ENCODE data around the gene CTIF.

CTIF gene

GRCh38 chr18:48551100-48551499 is 12.3 kb downstream of the CTIF start:
- DNase-seq (ENCODE audit: low spot score): no peak

- DNase-seq (ENCODE audit: low spot score): no peak
Observed at GRCh38 chr18:48552130-48552529, 13.3 kb downstream of the CTIF start.

- DNase-seq (ENCODE audit: low spot score): no peak
Observed at GRCh38 chr18:48553236-48553635, 14.4 kb downstream of the CTIF start.

DNA sequence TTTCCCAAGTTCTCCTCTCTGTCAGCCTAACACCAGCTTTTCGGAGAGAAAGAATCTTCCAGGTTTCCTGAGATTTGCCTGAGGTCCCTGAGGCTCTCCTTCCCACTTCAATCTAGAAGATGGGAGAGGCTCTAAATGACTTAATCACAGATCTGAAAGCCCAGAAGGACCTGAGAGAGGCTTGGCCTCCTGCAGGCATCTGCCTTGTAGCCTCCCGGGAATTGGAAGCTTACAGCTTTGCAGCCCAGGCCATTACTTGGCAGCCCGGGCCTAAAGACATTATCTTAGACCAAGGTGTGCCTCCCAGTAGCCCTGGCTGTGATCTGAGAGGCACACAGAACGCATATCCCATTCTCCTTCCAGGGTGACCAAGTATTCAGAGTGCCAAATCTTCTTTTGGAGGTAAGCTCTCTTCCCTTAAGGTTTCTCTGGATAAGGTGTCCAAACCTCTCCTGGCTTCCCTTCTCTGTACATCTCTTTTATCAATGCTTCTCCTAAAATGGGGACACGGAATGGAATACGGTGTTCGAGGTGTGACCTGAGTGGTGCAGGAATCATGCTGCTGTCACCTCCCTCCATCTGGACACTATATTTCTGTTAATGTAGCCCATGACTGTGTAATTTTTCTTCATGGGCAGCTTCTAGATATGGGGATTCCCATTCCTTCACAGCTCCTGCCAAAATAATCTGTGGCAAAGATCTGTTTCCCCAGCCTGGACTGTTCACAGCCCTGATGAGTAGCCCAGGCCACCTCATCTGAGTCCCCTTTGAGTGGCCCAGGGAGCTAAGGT is 16.0 kb downstream of the CTIF start:
- DNase-seq (ENCODE audit: low spot score): no peak

DNA sequence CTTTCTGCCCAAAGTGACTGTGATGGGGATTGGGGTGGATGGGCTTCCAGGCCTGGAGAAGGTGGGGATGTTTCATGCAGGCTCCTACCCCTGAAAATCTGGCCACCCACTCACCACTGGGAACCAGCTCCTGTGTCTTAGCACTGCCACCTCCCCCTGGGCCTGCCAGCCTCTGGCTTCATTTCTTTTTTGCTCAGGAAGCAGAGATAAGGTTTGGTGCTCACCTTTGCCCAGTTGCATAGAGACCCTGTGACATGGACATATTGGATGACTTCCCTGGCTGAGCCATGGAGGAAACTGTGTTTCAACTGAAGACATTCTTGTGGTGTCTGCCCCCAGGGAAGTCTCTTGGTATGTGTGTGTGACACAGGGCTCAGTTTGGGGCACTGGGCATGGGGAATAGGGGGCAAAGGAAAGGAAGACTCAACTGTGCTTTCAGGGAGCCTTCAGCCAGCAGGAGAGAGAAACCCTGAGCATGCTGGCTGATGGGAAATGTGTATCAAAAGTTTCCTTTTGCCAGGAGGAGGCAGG is 16.7 kb downstream of the CTIF start:
- no peak for DNase-seq (ENCODE audit: low spot score)

- no peak for DNase-seq (ENCODE audit: low spot score)
Observed at GRCh38 chr18:48557640-48558174, 18.9 kb downstream of the CTIF start.

GRCh38 chr18:48558248-48558647 is 19.4 kb downstream of the CTIF start:
- DNase-seq (ENCODE audit: low spot score): no peak

DNA sequence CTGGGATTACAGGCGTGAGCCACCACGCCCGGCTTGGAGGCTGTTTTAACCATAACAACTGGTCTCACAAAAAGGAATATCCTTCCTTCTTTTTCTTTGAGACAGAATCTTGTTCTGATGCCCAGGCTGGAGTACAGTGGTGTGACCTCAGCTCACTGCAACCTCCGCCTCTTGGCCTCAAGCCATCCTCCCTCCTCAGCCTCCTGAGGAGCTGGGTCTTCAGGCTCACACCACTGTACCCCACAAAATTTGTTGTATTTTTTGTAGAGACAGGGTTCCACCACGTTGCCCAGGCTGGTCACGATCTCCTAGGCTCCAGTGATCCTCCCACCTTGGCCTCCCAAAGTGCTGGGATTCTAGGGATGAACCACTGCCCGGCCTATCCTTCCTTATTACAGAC is 21.7 kb downstream of the CTIF start:
- no peak for DNase-seq (ENCODE audit: low spot score)

- DNase-seq (ENCODE audit: low spot score): no peak
Observed at GRCh38 chr18:48562075-48562474, 23.2 kb downstream of the CTIF start.

DNA sequence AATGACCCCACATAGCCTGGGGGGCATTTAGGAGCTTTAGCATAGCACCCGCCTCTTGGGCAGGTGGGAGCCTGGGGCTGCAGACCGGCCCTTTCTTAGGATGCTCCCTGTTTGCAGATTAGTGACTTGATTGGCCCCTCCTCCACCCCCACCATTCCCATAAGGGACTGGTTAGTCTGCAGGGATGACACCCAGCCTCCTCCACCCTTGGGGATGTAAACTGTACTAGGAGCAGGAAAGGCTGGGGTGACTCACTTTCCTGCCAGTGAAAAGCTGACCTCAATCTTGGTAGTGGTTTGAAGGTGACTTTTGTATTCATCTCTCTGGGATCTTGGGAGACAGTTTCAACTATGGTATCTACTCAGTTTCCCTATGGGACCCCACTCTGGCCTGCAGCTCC is 24.2 kb downstream of the CTIF start:
- DNase-seq (ENCODE audit: low spot score): no peak

DNA sequence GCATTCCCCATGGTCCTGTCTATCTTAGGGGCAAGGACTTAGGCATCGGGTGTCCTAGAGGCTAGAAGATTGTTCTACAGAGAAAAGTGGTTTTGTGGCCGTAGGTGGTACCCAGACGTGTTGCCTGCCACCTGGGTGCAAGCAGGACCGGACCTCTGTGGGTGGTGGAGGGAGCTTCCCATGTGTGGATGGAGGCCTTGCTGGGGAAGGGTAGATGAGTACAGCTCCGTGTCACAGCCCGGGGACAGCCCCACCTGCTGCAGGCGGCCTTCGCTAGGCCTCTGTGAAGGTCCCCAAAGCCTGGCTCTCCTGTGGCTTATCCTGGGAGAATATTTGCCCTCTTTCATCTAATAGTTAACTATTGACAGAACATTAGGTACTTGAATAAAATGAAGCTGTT is 25.3 kb downstream of the CTIF start:
- DNase-seq (ENCODE audit: low spot score): no peak

DNA sequence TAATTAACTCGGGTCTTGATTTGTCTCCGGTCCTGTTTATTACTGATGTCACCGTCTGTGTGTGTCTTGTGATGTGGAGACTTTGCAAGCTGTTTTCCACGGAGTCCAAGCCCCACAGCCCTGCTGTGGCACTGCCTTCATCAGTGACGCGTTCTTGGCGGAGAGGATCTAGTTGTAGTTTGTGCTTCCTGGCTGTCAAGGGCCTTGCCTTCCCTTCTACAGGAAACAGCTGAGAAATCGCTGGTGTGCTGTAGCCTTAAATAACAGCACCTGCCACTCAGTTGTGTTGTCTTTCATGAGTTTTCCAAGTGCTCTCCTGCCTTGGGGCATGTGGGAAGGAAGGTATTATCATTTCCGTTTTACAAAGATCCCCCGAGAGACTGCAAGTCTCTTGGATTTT is 26.3 kb downstream of the CTIF start:
- no peak for DNase-seq (ENCODE audit: low spot score)

DNA sequence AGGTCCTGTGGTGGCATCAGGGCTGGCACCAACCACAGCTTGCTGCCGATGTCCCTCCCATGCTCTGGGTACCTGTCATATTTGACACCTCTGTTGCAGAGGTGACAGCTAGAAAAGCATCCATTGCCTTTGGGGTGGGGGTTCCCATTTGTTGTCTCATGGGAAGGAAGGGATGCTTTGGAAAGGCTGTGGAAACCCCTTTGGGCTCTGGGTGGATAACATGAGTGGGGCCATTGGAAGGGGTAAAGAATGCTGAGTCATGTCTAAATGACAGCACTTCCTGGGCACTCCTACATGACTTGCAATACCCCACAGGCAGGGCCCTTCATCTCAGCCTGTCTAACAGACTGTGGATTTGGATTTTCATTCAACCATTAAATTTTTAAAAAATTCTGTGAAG is 27.8 kb downstream of the CTIF start:
- no peak for DNase-seq (ENCODE audit: low spot score)

GRCh38 chr18:48567388-48567787 is 28.6 kb downstream of the CTIF start:
- no peak for DNase-seq (ENCODE audit: low spot score)

DNA sequence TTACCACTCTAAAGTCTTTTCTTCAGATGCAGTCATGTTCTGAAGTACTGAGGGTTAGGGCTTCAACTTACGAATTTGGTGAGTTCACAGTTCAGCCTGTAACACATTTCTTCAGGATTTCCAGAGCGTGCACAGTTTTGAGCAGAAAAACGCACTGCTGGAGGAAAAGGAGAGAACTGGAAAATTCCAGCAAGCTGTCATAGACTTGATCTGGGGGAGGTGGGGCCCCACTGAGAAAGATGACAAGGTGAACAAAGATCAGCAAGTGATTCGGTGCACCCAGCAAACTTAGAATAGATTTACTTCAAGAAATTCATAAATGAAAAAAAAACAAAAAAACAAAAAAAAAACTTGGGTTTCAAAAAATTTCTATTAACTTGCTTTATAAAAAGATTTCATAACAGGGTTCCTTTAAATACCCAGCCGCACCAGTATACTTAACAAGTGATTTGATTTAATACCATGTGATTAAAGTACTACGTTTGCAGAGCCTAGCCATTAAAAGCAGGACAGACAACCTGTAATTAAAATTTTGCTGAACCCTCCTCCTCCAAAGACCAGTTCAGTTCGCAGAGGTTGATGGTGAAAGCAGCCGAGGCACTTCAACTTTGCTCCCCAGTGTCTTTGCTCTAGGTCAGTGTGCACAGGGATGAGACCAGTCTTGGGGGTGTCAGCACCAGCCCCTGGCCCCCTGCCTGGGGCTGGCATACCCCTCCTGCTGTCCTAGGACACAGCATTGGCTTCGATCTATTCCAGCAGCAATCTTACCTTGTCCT is 30.5 kb downstream of the CTIF start:
- DNase-seq (ENCODE audit: low spot score): no peak

DNA sequence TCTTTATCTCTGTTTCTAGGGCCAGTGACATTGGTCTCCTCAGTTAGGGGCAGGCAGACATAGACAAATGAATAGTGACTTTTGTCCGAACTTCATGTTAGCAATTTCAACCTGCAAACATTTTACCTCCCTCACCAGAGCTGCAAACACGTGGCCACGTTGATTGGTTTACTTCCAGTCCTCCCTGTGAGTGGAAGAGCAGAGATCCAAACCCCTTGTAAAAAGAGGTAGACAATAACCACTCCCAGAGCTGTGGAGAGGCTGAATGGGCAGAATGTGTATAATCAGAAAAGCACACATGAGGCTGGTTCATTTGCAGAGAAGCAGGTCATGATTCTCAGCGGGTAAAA is 31.1 kb downstream of the CTIF start:
- DNase-seq (ENCODE audit: low spot score): no peak

GRCh38 chr18:48570313-48570712 is 31.5 kb downstream of the CTIF start:
- no peak for DNase-seq (ENCODE audit: low spot score)

DNA sequence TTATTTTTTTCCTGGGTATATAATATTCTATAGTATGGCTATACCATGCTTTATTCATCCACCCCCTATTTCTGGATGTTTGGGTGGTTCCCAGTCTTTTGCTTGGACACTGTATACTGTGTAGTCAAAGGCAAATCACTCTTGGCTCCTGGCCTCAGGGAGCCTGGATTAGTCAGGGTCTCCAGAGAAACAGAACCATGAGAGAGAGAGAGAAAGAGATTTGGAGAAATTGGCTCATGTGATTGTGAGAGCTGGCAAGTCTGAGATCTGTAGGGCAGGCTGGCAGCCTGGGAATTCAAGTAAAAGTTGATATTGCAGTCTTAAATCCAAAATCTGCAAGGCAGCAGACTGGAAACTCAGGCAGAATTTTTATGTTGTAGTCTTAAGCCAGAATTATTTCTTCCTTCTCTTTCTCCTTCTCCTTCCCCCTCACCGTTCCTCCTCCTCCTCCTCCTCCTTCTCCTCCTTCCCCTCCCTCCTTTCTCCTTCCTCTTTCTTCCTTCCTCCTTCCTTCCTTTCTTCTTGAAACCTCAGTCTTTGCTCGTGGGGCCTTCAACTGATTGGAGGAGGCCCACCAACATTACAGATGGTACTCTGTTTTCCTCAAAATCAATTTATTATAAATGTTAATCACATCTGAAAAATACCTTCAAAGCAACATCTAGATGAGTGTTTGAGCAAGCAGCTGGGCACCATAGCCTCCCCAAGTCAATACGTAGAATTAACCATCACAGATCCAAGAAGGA is 33.0 kb downstream of the CTIF start:
- DNase-seq (ENCODE audit: low spot score): no peak

GRCh38 chr18:48572402-48573126 is 33.7 kb downstream of the CTIF start:
- no peak for DNase-seq (ENCODE audit: low spot score)

DNA sequence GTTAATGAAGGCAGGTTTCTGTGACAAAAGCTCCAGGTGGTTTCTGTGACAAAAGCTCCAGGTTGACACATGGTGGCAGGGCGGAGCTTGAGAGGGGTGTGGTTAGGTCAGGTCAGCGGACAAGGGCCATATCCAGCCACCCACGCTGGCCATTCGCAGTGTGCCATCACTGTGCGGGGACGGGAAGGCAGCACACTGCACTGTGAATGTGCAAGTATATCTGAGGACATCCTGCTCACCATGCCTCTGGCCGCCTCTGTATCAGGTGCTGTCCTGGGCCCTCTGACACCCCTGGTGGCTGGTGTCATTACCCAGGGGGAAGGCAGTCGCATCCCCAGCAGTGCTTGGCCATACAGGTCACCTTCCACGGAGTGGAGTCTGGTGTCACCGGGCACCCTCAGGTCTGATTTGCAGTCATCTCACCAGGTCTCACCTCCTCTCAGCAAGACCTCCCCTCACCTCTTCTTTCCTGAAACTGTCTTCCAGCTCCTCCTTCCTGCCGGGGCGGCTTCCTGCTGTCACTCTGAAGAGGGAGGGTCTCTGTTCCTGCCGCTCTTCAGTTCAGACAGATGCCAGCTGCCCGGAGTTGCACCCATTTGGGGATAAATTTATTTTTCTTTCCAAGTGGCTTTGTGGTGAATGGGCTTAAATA is 34.9 kb downstream of the CTIF start:
- DNase-seq (ENCODE audit: low spot score): no peak

DNA sequence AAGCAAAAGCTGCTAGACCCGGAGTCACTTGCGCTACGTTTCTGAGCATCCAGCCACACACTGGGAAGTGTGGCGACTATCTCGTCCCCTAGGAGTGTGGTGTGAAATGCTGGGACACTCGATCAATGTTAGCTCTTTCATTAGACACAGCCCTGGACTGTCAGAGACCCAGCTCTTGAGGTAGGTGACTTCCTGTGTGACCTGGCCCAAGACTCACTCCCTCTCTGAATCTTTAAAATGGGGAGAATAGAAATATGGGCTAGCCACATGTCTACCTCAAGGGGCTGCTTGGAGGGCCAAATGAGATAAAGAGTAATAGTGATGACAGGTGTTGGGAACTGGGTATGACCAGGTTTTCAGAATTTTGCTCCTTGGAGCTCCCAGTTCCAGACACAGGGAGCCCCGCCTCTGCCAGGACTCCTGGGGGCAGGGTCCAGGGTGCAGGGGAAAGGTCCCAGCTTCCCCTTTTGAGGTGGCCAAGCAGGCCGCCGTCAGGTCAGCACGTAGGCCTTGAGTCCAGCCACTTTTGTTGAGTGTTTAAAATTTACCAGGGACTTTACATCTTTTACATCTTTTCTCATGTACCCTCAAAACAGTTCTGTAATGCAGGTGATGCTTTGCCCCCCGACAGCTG is 36.0 kb downstream of the CTIF start:
- no peak for DNase-seq (ENCODE audit: low spot score)
